ENCODE data around the gene DBP. TPM values are rescaled to one million over a fixed set of nuclear protein-coding genes. Genes with fewer than 3 reads are reported as not detected.
"Not testable (repeated sequence)": the region's sequence is repeated elsewhere in the genome, so short reads cannot be mapped to it uniquely, and the experiment has no call there.

Gene DBP
- total RNA-seq, 1 experiment from 2014 or later = 17.2 TPM

GRCh38 chr19:48639483-48640375, 2.5 kb upstream of the DBP start:
- no peak for DNase-seq (ENCODE audit: low read depth)

GRCh38 chr19:48638831-48639381, 1.7 kb upstream of the DBP start:
- no peak for DNase-seq (ENCODE audit: low read depth)

GRCh38 chr19:48637948-48638830, 1.0 kb upstream of the DBP start:
- DNase-seq (ENCODE audit: low read depth) = peak; percentile 94

GRCh38 chr19:48637449-48637947, 319 bp upstream of the DBP start:
- peak; percentile 100 for DNase-seq (ENCODE audit: low read depth)

GRCh38 chr19:48635966-48636858, 967 bp downstream of the DBP start:
- DNase-seq (ENCODE audit: low read depth) = no peak

- DNase-seq (ENCODE audit: low read depth) = peak; percentile 44
Measured at GRCh38 chr19:48635263-48635965, 1.8 kb downstream of the DBP start.

GRCh38 chr19:48634424-48635262, 2.5 kb downstream of the DBP start:
- peak; percentile 97 for DNase-seq (ENCODE audit: low read depth)

GRCh38 chr19:48634036-48634342, 3.2 kb downstream of the DBP start:
- no peak for DNase-seq (ENCODE audit: low read depth)

GRCh38 chr19:48633148-48634035, 3.8 kb downstream of the DBP start:
- DNase-seq (ENCODE audit: low read depth) = no peak

- peak; percentile 76 for DNase-seq (ENCODE audit: low read depth)
Measured at GRCh38 chr19:48632692-48633147, 4.5 kb downstream of the DBP start.

- DNase-seq (ENCODE audit: low read depth) = not testable (repeated sequence)
Measured at GRCh38 chr19:48632286-48632685, 4.9 kb downstream of the DBP start.

GRCh38 chr19:48631225-48631624, 6.0 kb downstream of the DBP start:
- no peak for DNase-seq (ENCODE audit: low read depth)

- DNase-seq (ENCODE audit: low read depth) = peak; percentile 53
Measured at GRCh38 chr19:48630296-48631063, 6.7 kb downstream of the DBP start.

GRCh38 chr19:48629599-48630295, 7.4 kb downstream of the DBP start:
- no peak for DNase-seq (ENCODE audit: low read depth)

- no peak for DNase-seq (ENCODE audit: low read depth)
Measured at GRCh38 chr19:48629297-48629598, 7.9 kb downstream of the DBP start.

GRCh38 chr19:48628486-48629296, 8.5 kb downstream of the DBP start:
- no peak for DNase-seq (ENCODE audit: low read depth)
